A549 (cell line): ENCODE data around the gene MRPL47.

ENCODE experiments used
- BHLHE40 ChIP-seq: IDR thresholded peaks from 2 replicates; pipeline ENCODE4 v1.6.1; 2012; ENCODE audit warnings: low read depth, low read length, inconsistent platforms
- EP300 ChIP-seq, 2 experiments: fragments of >200 bp; sonication (Bioruptor Twin); formaldehyde crosslinking; IDR thresholded peaks; 2 replicates in 1 of 2; 3 replicates in 1 of 2; pipeline ENCODE4 v1.6.1; 2016 to 2017
- HDAC2 ChIP-seq: fragments of 200-600 bp; sonication (generic); IDR thresholded peaks from 2 replicates; pipeline ENCODE4 v1.6.1; 2016
- KDM5A ChIP-seq: fragments of 200-600 bp; sonication (generic); IDR thresholded peaks from 2 replicates; pipeline ENCODE4 v1.6.1; 2016; ENCODE audit warnings: antibody characterized with exemption, mild to moderate bottlenecking
- MAFK ChIP-seq: fragments of 450-650 bp; IDR thresholded peaks from 2 replicates; pipeline ENCODE4 v1.6.1; 2014; ENCODE audit not compliant: partially characterized antibody
- RAD21 ChIP-seq, 2 experiments: fragments of >200 bp in 1 of 2; sonication (Bioruptor Twin) in 1 of 2; formaldehyde crosslinking in 1 of 2; IDR thresholded peaks in 1 of 2; conservative IDR thresholded peaks in 1 of 2; 2 replicates in 1 of 2; 3 replicates in 1 of 2; pipeline ENCODE4 v1.6.1; 2012 to 2018; ENCODE audit warnings: inconsistent platforms in 1 of 2
- REST ChIP-seq: fragments of 200-600 bp; sonication (generic); IDR thresholded peaks from 2 replicates; pipeline ENCODE4 v1.6.1; 2016; ENCODE audit warnings: antibody characterized with exemption, mild to moderate bottlenecking, moderate library complexity
- RFX5 ChIP-seq: fragments of 450-650 bp; IDR thresholded peaks from 2 replicates; pipeline ENCODE4 v1.7.1; 2014; ENCODE audit warnings: antibody characterized with exemption, mild to moderate bottlenecking, moderate library complexity
- SREBF2 ChIP-seq: fragments of 450-650 bp; IDR thresholded peaks from 2 replicates; pipeline ENCODE4 v1.6.1; 2014; ENCODE audit warnings: mild to moderate bottlenecking, moderate library complexity
- TF ChIP-seq, protein P1 (sequence below): fragments of >200 bp; sonication (Bioruptor Twin); formaldehyde crosslinking; IDR thresholded peaks from 3 replicates; pipeline ENCODE4 v1.5.1; 2016

- TF ChIP-seq BHLHE40 (no peak), SREBF2 (no peak), EP300 (IDR thresholded peaks at IDR 0.05) (no peak), RFX5 (no peak), RAD21 (conservative IDR thresholded peaks at IDR 0.05 in 1 of 2, IDR thresholded peaks at IDR 0.05 in 1 of 2) (no peak), REST (no peak), MAFK (no peak), HDAC2 (no peak), KDM5A (no peak)
- TF ChIP-seq, protein P1, sequence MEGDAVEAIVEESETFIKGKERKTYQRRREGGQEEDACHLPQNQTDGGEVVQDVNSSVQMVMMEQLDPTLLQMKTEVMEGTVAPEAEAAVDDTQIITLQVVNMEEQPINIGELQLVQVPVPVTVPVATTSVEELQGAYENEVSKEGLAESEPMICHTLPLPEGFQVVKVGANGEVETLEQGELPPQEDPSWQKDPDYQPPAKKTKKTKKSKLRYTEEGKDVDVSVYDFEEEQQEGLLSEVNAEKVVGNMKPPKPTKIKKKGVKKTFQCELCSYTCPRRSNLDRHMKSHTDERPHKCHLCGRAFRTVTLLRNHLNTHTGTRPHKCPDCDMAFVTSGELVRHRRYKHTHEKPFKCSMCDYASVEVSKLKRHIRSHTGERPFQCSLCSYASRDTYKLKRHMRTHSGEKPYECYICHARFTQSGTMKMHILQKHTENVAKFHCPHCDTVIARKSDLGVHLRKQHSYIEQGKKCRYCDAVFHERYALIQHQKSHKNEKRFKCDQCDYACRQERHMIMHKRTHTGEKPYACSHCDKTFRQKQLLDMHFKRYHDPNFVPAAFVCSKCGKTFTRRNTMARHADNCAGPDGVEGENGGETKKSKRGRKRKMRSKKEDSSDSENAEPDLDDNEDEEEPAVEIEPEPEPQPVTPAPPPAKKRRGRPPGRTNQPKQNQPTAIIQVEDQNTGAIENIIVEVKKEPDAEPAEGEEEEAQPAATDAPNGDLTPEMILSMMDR = no peak
Measured at GRCh38 chr3:179624451-179624850, 20.0 kb upstream of the MRPL47 start.
